HUDEP-2 (cell line): ENCODE data around the gene MAN1C1.
A peak's percentile ranks its signal among the peaks of the same experiment; 100 is the strongest.
"Not testable (repeated sequence)": the region's sequence is repeated elsewhere in the genome, so short reads cannot be mapped to it uniquely, and the experiment has no call there.

Source experiments
- DNase-seq, 76 experiments: peaks; one replicate each; lab custom pipeline; 2025; ENCODE audit not compliant: unreplicated experiment in 76 of 76; lab: John Stamatoyannopoulos, UW

The MAN1C1 gene

DNA sequence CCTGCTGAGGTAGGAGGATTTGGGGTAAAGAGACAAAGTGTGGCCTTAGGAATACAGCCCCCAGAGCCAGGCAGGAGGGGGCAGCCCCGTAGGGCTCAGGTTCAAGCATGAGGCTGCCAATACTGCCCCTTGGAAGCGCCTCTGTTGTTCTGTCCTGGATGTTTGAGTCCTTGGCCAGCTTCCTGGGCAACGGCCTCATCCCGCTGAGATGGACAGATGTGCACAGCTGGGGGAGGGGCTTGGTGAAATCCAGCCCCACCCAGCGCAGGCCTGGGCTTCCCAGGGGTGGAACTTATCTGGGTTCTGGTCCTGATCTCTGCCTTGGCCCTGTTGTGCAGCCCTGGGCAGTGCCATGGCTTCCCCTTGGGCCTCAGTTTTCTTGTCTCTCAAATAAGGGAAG, 34.8 kb upstream of the MAN1C1 start:
- DNase-seq = no peak

DNA sequence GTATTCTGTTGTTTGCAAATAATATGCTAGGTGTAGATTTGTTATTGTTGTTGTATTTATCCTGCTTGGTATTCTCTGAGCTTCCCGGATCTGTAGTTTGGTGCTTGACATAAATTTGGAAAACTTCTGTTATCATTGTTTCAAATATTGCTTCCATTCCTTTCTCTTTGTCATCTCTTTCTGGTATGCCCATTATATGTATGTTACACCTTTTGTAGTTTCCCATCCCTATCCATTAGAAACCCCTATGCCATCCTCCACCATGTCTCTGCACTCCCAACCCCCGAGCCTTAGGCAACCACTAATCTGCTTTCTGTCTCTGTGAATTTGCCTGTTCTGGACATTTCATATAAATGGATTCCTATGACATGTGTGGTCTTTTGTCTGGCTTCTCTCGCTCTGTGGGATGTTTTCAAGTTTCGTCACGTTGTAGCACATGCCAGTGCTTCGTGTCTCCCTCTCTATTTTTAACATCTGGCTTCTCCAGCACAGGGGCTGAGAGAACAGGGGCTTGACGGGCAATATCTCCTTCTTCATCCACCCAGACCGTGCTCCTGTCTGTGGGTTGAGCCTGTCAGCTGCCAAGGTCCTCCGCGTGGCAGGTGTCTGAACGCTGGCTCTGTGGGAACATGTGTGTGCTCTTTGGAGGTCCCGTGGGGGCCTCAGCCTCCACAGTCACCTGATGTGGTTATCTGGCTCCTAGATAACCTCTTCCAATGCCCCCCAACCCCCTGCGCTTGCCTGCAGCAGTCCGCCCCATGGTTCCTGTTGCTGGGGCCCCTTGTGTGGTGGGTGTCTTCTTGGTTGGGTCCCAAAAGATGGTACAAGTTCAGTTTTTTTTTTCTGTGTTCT, 32.8 kb upstream of the MAN1C1 start:
- DNase-seq = no peak

DNA sequence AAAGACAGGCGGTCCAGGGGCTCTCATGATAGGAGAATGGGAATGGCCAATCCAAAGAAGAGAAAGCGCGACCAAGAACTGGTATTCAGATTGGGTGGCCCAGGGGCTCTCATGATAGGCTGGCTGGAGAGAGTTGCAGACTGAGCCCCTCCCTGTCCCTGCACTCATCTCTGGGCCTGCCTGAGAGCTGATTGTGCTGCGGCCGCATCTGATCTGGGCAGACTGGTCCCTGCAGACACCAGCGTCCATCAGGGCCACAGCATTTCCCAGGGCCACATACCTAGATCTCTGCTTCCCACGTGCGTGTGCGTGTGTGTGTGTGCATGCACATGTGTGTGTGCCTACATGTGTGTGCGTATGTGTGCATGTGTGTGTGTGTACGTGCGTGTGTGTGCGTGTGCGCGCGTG, 30.4 kb upstream of the MAN1C1 start:
- DNase-seq = no peak

DNA sequence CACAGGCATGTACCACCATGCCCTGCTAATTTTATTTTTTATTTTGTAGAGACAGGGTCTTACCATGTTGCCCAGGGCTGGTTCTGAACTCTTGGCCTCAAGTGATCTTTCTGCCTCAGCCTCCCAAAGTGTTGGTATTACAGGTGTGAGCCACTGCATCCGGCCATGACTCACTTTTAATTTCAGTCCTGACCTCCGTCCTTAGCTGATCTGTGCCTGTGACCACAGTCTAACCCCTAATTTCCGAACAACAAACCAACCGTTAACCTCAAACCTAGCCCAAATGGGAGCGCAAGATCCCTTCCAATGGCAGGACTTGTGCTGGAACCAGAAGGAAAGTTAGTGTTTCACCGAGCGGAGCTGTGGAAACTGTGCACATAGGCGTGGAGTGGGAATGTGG, 29.3 kb upstream of the MAN1C1 start:
- no peak for DNase-seq

DNA sequence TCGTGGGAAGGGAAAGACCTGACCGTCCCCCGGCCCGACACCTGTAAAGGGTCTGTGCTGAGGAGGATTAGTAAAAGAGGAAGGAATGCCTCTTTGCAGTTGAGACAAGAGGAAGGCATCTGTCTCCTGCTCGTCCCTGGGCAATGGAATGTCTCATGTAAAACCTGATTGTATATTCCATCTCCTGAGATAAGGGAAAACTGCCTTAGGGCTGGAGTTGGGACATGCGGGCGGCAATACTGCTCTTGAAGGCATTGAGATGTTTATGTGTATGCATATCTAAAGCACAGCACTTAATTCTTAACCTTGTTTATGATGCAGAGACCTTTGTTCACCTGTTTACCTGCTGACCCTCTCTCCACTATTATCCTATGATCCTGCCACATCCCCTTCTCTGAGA, 28.4 kb upstream of the MAN1C1 start:
- DNase-seq = not testable (repeated sequence)

DNA sequence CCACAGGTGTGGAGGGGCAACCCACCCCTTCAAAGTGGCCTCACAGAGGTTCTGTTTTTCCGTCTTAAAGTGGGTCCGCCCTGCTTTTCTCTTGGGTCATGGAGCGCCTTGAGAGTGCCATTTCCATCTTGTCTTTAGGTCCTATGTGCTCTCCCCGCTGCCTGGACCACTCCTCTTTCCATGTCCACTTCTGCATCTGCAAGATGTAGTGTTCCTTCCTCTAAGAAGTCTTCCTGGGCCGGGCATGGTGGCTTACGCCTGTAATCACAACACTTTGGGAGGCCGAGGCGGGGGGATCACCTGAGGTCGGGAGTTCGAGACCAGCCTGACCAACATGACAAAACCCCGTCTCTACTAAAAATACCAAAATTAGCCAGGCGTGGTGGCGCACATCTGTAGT, 27.8 kb upstream of the MAN1C1 start:
- DNase-seq = not testable (repeated sequence)

DNA sequence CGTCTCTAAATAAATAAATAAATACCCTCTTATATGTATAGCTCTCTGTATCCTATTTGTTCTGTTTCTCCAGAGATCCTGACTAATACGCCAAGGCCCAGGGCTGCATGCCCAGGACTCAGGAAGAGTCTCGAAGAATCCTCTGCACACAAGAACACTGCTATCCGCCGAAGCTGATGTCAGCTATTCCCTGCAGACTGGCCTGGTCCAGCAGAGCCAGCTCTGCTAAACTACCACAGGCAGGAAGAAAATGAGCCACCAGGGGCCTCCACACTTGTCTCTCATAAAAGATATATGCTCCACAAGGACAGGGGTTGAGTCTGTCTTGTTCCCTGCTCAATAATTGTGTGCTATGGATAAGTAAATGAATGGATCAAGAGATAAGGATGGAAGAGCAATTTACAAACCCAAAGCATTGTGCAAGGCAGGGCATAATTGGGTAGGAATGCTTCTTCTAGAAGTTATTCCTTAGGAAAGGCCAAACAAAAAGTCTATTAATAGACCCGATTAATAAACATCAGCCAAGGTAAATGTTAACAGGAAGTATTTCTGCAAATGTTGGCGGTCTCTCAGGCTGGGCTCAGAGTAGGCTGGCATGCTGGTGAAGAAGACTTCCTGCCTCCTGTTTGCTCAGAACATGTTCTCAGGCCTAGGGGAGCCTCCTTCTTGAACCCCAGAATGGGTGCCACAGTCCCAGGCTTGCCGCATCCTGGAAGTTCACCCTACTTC, 26.3 kb upstream of the MAN1C1 start:
- DNase-seq = peak in 1 of 76 experiments; percentile 6

DNA sequence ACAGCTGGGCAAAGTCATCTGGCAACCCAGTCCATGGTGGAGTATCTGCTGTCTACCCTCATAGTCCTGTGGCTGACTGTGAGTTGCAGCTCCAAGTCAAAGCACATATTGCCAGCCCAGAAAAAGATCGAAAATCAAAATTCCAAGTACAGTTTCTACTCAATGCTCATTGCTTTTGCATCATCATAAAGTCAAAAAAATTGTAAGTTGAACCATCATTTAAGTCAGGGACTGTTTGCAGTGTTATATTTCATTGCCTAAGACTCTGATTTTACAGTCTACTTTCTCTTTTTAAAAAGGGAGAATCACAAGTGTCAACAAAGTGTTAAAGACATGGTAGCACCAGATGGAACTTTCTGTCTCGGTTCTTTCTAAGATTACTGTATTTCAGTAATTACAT, 22.7 kb upstream of the MAN1C1 start:
- no peak for DNase-seq

DNA sequence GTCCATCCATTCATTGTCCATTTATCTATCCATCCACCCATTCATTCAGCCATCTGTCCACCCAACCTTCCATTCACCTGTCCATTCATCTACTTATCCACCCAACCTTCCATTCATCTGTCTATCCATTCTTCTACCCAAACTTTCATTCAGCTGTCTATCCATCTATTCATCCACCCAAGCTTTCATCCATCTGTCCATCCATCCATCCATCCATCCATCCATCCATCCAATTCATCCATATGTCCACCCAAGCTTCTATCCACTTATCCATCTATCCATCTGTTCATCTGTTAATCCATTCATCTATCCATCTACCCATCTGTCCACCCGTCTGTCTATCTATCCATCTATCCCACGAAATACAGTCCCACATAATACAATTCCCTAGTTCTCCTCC, 21.6 kb upstream of the MAN1C1 start:
- no peak for DNase-seq

DNA sequence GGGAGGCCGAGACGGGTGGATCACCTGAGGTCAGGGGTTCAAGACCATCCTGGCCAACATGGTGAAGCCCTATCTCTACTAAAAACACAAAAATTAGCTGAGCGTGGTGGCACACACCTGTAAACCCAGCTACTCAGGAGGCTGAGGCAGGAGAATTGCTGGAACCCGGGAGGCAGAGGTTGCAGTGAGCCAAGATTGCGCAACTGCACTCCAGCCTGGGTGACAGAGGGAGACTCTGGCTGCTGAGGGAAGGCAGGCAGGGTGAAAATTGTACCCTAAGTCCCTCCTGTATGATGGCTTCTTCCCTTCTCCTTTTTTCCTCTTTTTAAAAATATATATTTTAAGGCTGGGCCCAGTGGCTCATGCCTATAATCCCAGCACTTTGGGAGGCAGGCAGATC, 19.9 kb upstream of the MAN1C1 start:
- DNase-seq = not testable (repeated sequence)

DNA sequence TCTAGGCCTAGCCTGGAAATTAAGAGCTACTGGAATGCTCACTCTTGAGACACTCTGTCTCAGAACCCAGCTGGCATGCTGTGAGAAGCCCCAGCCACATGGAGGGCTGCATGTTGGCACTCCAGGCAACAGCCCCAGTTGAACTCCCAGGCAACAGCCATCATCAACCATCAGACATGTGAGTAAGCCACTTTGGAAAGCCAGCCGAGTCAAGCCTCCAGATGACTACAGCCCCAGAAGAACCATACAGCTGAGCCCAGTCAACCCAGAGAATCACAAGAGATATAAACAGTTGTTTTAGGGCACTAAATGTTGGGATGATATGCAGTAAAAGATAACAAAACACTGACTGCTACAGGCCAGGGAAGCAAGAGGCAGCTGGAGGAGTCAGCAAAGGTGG, 17.7 kb upstream of the MAN1C1 start:
- DNase-seq = no peak

DNA sequence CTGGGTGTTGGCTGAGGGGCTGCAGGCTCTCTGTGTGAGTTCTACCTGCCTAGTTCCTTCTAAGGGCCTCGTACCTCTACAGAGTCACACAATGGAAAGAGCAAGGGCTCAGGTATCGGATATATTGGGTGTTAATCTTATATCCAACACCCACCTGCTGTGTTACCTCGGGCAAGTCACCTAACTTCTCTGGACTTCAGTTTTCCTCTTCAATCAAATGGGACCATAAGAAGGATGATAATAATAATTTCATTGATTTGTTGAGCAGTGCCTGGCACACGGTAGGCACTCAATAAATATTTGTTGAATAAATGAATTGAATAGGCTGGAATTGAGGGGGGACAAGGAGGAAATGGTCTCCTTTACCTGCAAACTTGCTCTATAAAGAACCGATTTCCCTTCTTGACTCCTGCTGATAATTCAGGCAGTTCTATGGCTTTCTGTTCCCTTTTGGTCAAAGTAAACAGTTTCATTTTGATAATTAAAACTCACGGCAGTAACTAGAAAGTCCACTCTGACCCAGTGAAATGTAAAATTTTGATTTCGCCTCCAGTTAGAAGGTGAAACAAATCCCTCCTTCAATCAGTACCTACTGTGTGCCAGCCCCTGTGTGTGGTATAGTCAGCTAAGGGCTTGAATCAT, 16.5 kb upstream of the MAN1C1 start:
- no peak for DNase-seq

DNA sequence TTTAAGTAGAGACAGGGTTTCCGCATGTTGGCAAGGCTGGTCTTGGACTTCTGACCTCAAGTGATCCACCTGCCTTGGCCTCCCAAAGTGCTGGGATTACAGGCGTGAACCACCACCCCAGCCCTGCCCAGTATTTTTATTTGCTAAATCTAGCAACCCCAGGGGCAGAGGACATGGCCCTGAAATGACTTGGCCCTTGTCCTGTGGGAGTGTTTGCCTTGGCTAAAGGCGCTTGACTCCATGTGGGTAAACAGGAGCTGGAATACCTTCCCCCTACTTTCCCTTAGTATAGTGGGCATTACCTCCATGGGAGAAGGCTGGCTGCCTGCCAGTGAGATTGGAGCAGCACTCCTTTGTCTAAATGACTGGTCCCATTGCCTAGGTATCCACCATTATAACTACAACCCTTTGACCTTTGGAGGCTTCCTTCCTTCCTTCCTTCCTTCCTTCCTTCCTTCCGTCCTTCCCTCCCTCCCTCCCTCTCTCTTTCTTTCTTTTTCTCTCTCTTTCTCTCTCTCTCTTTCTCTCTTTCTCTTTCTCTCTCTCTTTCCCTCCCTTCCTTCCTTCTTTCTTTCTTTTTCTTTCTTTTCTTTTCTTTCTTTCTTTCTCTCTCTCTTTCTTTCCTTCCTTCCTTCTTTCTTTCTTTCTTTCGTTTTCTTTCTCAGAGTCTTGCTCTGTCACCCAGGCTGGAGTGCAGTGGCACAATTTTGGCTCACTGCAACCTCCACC, 15.5 kb upstream of the MAN1C1 start:
- not testable (repeated sequence) for DNase-seq

DNA sequence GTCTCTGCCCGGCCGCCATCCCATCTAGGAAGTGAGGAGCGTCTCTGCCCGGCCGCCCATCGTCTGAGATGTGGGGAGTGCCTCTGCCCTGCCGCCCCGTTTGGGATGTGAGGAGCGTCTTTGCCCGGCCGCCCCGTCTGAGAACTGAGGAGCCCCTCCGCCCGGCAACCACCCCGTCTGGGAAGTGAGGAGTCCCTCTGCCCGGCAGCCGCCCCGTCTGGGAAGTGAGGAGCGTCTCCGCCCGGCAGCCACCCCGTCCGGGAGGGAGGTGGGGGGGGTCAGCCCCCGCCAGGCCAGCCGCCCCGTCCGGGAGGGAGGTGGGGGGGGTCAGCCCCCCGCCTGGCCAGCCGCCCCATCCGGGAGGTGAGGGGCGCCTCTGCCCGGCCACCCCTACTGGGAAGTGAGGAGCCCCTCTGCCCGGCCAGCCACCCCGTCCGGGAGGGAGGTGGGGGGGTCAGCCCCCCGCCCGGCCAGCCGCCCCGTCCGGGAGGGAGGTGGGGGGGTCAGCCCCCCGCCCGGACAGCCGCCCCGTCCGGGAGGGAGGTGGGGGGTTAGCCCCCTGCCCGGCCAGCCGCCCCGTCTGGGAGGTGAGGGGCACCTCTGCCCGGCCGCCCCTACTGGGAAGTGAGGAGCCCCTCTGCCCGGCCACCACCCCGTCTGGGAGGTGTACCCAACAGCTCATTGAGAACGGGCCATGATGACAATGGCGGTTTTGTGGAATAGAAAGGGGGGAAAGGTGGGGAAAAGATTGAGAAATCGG, 12.6 kb upstream of the MAN1C1 start:
- not testable (repeated sequence) for DNase-seq

DNA sequence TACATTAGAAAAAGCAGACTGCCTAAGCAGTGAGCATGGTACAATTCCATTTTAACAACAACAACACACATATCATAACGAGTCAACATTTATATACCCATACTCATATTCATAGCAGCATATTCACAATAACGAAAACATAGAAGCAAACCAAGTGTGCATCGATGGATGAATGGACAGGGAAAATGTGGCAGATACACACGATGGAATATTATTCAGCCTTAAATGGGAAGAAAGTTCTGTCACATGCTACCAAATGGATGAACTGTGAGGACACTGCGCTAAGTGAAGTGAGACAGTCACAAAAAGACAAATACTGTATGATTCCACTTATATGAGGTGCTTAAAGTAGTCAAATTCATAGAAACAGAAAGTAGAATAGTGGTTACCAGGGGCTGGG, 9.5 kb upstream of the MAN1C1 start:
- no peak for DNase-seq

DNA sequence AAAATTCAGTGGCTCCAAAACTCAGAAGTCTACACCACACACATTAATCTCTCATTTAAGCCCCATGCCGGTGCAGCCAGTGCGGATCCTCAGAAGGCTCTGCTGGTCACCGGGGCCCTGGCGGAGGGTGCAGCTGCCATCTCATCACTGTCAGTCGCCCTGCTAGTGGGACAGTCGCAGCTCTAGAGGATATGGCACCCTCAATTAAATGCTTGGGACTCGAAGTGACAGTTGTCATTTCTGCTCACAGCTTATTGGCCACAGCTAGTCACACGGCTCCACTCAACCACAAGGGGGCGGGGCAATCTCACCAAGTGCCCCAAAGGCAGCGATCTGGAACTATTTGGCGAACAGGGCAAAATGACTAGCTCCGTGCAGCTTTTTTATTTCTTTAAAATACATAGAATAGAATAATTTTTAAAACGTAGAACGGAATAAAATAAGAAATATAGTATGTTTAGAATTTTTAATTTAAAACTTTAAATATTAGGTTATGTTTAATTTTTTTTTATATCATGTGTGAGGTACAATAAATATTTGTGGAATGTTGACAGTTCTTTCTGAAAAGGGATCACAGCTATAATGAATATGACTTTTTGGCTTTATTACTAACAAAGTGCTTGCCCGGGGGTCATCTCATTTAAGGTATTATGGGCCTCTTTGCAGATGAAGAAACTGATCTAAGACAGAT, 8.0 kb upstream of the MAN1C1 start:
- peak in 73 of 76 experiments; percentile 10 to 86 (median 71) for DNase-seq

DNA sequence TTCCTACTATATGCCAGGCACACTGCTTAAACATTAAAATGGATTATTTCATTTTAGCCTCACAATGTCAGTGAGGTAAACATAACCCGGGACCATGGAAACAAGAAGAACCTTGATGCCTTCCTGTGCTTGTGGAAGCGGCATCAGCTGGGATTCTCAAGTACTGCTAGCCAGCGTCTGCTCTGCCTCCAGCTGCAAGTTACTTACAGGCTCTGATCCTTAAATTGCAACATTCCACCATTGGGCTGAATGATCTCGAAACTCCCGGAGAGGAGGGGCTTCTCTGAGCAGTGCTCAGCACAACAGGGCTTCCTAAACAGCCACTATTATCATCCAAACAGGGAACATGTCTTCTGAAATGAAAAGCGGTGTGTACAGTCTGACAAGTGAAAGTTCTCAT, 6.7 kb upstream of the MAN1C1 start:
- DNase-seq = no peak

DNA sequence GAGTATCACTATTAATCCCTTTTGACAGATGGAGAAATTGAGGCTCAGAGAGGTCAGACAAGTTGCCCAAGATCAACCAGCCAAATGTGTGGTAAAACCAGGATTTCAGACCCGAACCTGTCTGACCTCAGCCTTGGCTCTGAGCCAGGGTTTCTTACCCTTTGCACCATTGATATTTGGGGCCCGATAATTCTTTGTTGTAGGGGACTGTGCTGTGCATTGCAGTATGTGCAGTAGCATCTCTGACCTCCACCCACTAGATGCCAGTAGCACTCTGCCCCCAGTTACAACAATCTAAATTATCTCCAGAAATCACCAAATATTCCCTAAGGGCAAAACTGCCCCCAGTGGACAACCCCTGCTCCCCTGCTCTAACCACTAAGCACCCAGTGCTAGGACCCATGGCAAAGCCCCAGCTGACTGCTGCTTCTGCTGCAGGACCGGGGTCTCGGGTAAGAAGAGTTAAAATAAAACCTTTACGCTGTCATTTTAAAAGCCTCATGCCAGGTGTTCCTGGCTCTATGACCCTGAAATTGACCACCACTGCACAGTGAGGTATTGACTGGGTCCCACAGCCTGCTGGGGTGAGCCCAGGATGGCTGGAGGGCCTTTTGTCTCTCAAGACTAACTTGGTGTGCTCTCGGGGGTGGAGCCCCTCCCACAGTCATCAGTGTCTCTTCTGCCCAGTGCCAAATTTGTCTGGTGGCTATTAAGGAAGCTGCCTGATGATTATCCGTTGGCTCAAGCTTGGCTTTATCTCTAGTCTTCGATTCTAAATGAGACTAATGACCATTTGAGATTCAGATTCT, 5.6 kb upstream of the MAN1C1 start:
- DNase-seq = peak in 7 of 76 experiments; percentile 2 to 22 (median 7)

DNA sequence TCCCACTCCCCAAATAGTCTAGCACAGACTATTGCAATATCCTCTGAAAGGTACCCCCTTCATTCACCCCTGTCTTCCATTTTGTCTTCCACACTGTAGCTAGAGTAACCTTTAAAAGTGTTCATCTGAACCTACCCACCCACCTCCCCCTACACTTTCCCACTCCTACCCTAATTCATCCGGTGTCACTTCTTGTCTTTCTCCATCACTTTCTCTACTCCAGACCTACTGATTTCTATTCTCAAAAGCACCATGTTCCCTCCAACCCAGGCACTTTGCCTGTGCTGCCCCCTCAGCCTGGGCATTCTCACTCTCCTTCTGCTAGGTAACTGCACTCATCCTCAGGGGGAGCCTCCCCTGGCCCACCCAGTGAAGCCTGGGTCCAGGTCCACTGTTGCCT, 4.7 kb upstream of the MAN1C1 start:
- no peak for DNase-seq
